Measurements from ENCODE around the gene DARS2.

DNA sequence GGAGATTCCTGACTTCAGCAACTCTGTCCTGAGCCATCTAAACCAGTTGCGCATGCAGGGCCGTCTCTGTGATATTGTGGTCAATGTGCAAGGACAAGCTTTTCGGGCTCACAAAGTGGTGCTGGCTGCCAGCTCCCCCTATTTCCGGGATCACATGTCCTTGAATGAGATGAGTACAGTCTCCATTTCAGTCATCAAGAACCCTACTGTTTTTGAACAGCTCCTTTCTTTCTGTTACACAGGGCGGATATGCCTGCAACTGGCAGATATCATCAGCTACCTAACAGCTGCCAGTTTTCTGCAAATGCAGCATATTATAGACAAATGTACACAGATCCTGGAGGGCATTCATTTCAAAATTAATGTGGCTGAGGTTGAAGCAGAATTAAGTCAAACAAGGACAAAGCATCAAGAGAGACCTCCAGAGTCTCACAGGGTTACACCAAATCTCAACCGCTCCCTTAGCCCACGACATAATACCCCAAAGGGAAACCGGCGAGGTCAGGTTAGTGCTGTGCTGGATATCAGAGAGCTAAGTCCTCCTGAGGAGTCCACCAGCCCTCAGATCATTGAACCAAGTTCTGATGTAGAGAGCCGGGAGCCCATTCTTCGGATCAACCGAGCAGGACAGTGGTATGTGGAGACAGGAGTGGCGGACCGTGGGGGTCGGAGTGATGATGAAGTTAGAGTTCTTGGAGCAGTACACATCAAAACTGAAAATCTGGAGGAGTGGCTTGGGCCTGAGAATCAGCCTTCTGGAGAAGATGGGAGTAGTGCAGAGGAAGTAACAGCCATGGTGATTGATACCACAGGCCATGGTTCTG lies 46.0 kb downstream of the DARS2 start:
- TF ChIP-seq CTCF (IDR thresholded peaks at IDR 0.05): no peak
- TF ChIP-seq EZH2 (IDR thresholded peaks at IDR 0.05; ENCODE audit: borderline replicate concordance, insufficient read depth, low read depth, low read length, poor library complexity, severe bottlenecking): no peak

Measured in B cell (primary cell).